Right lobe of liver (tissue), 6 donors: ENCODE measurements around the gene SOX30. TPM values are rescaled to one million over a fixed set of nuclear protein-coding genes. Genes with fewer than 3 reads are reported as not detected.

ENCODE experiments used
- ATAC-seq, 4 donors: fragments of 200-7000 bp; cut with Tn5 transposase; one replicate each; pipeline ENCODE4 v1.9.1; 2020; ENCODE audit warnings: mild to moderate bottlenecking in 4 of 4, moderate library complexity in 4 of 4
- DNase-seq, 3 donors: peaks; one replicate each; pipeline ENCODE4 v3.0.0-alpha.2; 2020
- H3K27ac ChIP-seq, 3 donors: fragments of 200-600 bp; one replicate each; pipeline ENCODE4 v1.8.0; 2022
- H3K27me3 ChIP-seq, 2 donors: fragments of 200-600 bp; one replicate each; pipeline ENCODE4 v1.8.0; 2022
- H3K36me3 ChIP-seq, 4 donors: fragments of 200-600 bp; sonication (generic) in 1 of 4; one replicate each; pipeline versions ENCODE4 v1.5.1 to v1.8.0; 2017 to 2022; ENCODE audit warnings: control low read depth in 1 of 4
- H3K4me1 ChIP-seq, 4 donors: fragments of 200-600 bp; sonication (generic) in 1 of 4; one replicate each; pipeline versions ENCODE4 v1.5.1 to v1.8.0; 2017 to 2022; ENCODE audit warnings: control low read depth in 1 of 4
- H3K4me3 ChIP-seq, 3 donors: fragments of 200-600 bp; one replicate each; pipeline ENCODE4 v1.8.0; 2022
- H3K9me3 ChIP-seq, 4 donors: fragments of 200-600 bp; sonication (generic) in 1 of 4; one replicate each; pipeline versions ENCODE4 v1.5.1 to v1.8.0; 2017 to 2022; ENCODE audit warnings: control low read depth in 1 of 4
- CTCF ChIP-seq, 4 donors: fragments of 200-600 bp in 3 of 4; fragments of 450-650 bp in 1 of 4; IDR thresholded peaks; one replicate each; pipeline versions ENCODE4 v1.5.1 to v1.8.0; 2016 to 2022; ENCODE audit warnings: antibody characterized with exemption in 4 of 4, mild to moderate bottlenecking in 2 of 4
- POLR2A ChIP-seq: fragments of 450-650 bp; IDR thresholded peaks from one replicate; pipeline ENCODE4 v1.6.1; 2017; ENCODE audit warnings: antibody characterized with exemption, mild to moderate bottlenecking
- WGBS: methylation state at CpG from one replicate; pipeline ENCODE4 v1.1.6; 2018; ENCODE audit warnings: low coverage, low lambda C conversion rate; ENCODE audit not compliant: insufficient coverage; ENCODE audit errors: missing lambda C conversion rate; 5-methylcytosine and 5-hydroxymethylcytosine counted together
- intact Hi-C, 2 donors: fragments of 100-400 bp; cut with DNase I; formaldehyde crosslinking; loops; one replicate each; pipeline versions ENCODE4 v1.11.2 to v1.14.1; 2022
- total RNA-seq, 6 experiments: library from RNA; depleted of rRNA in 2 of 6; stranded (reverse); fragments of >200 nt in 2 of 6; fragmentation: NEBNext Ultra II Directional in 3 of 6; extraction: Animal tissue kit (Norgen Biotek cat#: 25700) in 3 of 6; gene quantifications; one replicate each; pipeline versions ENCODE4 v1.1.0 to v1.2.4, GENCODE V29; 2016 to 2023
- donor health status: DM: no; HTN: yes; CAD: no.
- donor health status: DM: no; HTN: no; CAD: no.
- donor health status: DM: no; HTN: no; CAD: no.
- donor health status: DM: no; HTN: yes; CAD: no.
- donor health status: DM: no; HTN: yes; CAD: no.

SOX30 gene
- total RNA-seq, 6 experiments from 2014 or later: 0.07 to 0.12 TPM; not detected in 4

GRCh38 chr5:157616785-157617184, 35.5 kb downstream of the SOX30 start:
- no peak for ATAC-seq
- no peak overlapping the region for H3K4me3 ChIP-seq
- 69% methylated on average over 4 of the region's 4 CpGs for WGBS
- TF ChIP-seq POLR2A (no peak), CTCF (IDR thresholded peaks at IDR 0.05) (no peak)
- no peaks in the 10 kb centered on the region for H3K36me3 ChIP-seq
- intact Hi-C loops: no loop called here
- no peak overlapping the region for H3K27ac ChIP-seq
- DNase-seq: no peak
- H3K4me1 ChIP-seq: no peaks in the 10 kb centered on the region
- H3K9me3 ChIP-seq: no peaks in the 10 kb centered on the region
- H3K27me3 ChIP-seq: no peaks in the 10 kb centered on the region

- H3K27me3 ChIP-seq: no peaks in the 10 kb centered on the region
- H3K36me3 ChIP-seq: no peaks in the 10 kb centered on the region
- no peak for TF ChIP-seq CTCF (IDR thresholded peaks at IDR 0.05)
- no peak for TF ChIP-seq POLR2A
- DNase-seq (no peak), ATAC-seq (no peak)
- no peaks in the 10 kb centered on the region for H3K9me3 ChIP-seq
- no peaks in the 10 kb centered on the region for H3K4me1 ChIP-seq
- no peak overlapping the region for H3K4me3 ChIP-seq
- no peak overlapping the region for H3K27ac ChIP-seq
- intact Hi-C loops: no loop called here
- 56% methylated on average over 8 of the region's 11 CpGs for WGBS
These were observed 38.6 kb downstream of the SOX30 start for GRCh38 chr5:157613385-157614245.

- 97% methylated on average over 5 of the region's 5 CpGs for WGBS
- Histone ChIP-seq H3K27ac (no peak overlapping the region), H3K4me3 (no peak overlapping the region), H3K4me1 (no peaks in the 10 kb centered on the region), H3K36me3 (no peaks in the 10 kb centered on the region), H3K9me3 (no peaks in the 10 kb centered on the region), H3K27me3 (no peaks in the 10 kb centered on the region)
- intact Hi-C loops: no loop called here
- ATAC-seq (no peak), DNase-seq (no peak)
- no peak for TF ChIP-seq CTCF (IDR thresholded peaks at IDR 0.05)
- TF ChIP-seq POLR2A: no peak
These were observed 39.7 kb downstream of the SOX30 start for GRCh38 chr5:157612581-157612980.

- H3K9me3 ChIP-seq: no peaks in the 10 kb centered on the region
- no peak for TF ChIP-seq CTCF (IDR thresholded peaks at IDR 0.05)
- TF ChIP-seq POLR2A: no peak
- DNase-seq: no peak
- no peaks in the 10 kb centered on the region for H3K4me1 ChIP-seq
- no peak overlapping the region for H3K27ac ChIP-seq
- ATAC-seq: no peak
- 67% methylated on average over 7 of the region's 10 CpGs for WGBS
- no peaks in the 10 kb centered on the region for H3K27me3 ChIP-seq
- H3K4me3 ChIP-seq: no peak overlapping the region
- H3K36me3 ChIP-seq: no peaks in the 10 kb centered on the region
- intact Hi-C loops: no loop called here
These were observed 40.4 kb downstream of the SOX30 start for GRCh38 chr5:157611571-157612476.
